ENCODE data around the gene GET3. TPM values are rescaled to one million over a fixed set of nuclear protein-coding genes. Genes with fewer than 3 reads are reported as not detected.
"Not testable (repeated sequence)": the region's sequence is repeated elsewhere in the genome, so short reads cannot be mapped to it uniquely, and the experiment has no call there.

GET3 gene
- total RNA-seq, 1 donor from 2014 or later: 96.8 TPM

GRCh38 chr19:12790628-12791344 lies 53.5 kb downstream of the GET3 start:
- DNase-seq (ENCODE audit: low read depth): no peak

- DNase-seq (ENCODE audit: low read depth): peak; percentile 98
These were observed 54.2 kb downstream of the GET3 start, which contains the start of gene JUNB for GRCh38 chr19:12791345-12792050. JUNB (plus strand) TSS chr19:12791486; CDS start chr19:12791772, 286 bp downstream.

- peak; percentile 76 for DNase-seq (ENCODE audit: low read depth)
These were observed 55.0 kb downstream of the GET3 start for GRCh38 chr19:12792051-12792852.

GRCh38 chr19:12792853-12793289 lies 55.6 kb downstream of the GET3 start:
- no peak for DNase-seq (ENCODE audit: low read depth)

- peak; percentile 95 for DNase-seq (ENCODE audit: low read depth)
These were observed 56.2 kb downstream of the GET3 start for GRCh38 chr19:12793290-12794195.

- peak; percentile 38 for DNase-seq (ENCODE audit: low read depth)
These were observed 57.1 kb downstream of the GET3 start for GRCh38 chr19:12794196-12794941.

- DNase-seq (ENCODE audit: low read depth): peak; percentile 9
These were observed 57.7 kb downstream of the GET3 start for GRCh38 chr19:12794971-12795381.

- peak; percentile 84 for DNase-seq (ENCODE audit: low read depth)
These were observed 59.1 kb downstream of the GET3 start for GRCh38 chr19:12796146-12797071.

- no peak for DNase-seq (ENCODE audit: low read depth)
These were observed 59.9 kb downstream of the GET3 start for GRCh38 chr19:12797141-12797587.

GRCh38 chr19:12797607-12798006 lies 60.3 kb downstream of the GET3 start:
- DNase-seq (ENCODE audit: low read depth): not testable (repeated sequence)

Small RNA genes lying within 50 kb of the gene (microRNA-seq; reads per million reads assigned to microRNA genes)
- not detected for gene MIR5684

Other genes with a start within 250 kb of the GET3 start
- gene ZNF564, start 186.0 kb upstream of the GET3 start, total RNA-seq: 5.8 and 6.0 TPM in 2 replicates
- gene ZNF490, start 126.7 kb upstream of the GET3 start, total RNA-seq: 5.8 and 8.6 TPM in 2 replicates
- 12.5 and 13.6 TPM in 2 replicates for gene ZNF791, start 126.6 kb upstream of the GET3 start, total RNA-seq
- 50.7 and 52.0 TPM in 2 replicates for gene MAN2B1, start 70.8 kb upstream of the GET3 start, total RNA-seq
- gene WDR83, start 70.7 kb upstream of the GET3 start, total RNA-seq: 10.2 and 10.5 TPM in 2 replicates
- gene DHPS, start 55.6 kb upstream of the GET3 start, total RNA-seq: 72.5 and 97.1 TPM in 2 replicates
- gene GNG14, start 49.5 kb upstream of the GET3 start, total RNA-seq: not detected in 2 replicates
- 11.9 and 12.2 TPM in 2 replicates for gene FBXW9, start 40.9 kb upstream of the GET3 start, total RNA-seq
- 45.6 and 51.3 TPM in 2 replicates for gene TNPO2, start 13.6 kb upstream of the GET3 start, total RNA-seq
- 200 and 262 TPM in 2 replicates for gene TRIR, start 2.8 kb upstream of the GET3 start, total RNA-seq
- 0.05 and 0.24 TPM in 2 replicates for gene BEST2, start 14.3 kb downstream of the GET3 start, total RNA-seq
- 39.6 and 49.9 TPM in 2 replicates for gene HOOK2, start 38.1 kb downstream of the GET3 start, total RNA-seq
- 84.4 and 96.5 TPM in 2 replicates for gene JUNB, start 54.0 kb downstream of the GET3 start, total RNA-seq
- gene PRDX2, start 64.3 kb downstream of the GET3 start, total RNA-seq: 109 and 130 TPM in 2 replicates
- gene THSD8, start 64.6 kb downstream of the GET3 start, total RNA-seq: not detected in 2 replicates
- 3.5 and 4.3 TPM in 2 replicates for gene RNASEH2A, start 69.1 kb downstream of the GET3 start, total RNA-seq
- not detected in 2 replicates for gene RTBDN, start 97.1 kb downstream of the GET3 start, total RNA-seq
- 0.42 TPM in 1 of 2 replicates, not detected in the other for gene MAST1, start 101.0 kb downstream of the GET3 start, total RNA-seq
- 21.3 and 22.3 TPM in 2 replicates for gene DNASE2, start 144.0 kb downstream of the GET3 start, total RNA-seq
- gene KLF1, start 149.7 kb downstream of the GET3 start, total RNA-seq: not detected in 2 replicates
- gene GCDH, start 153.7 kb downstream of the GET3 start, total RNA-seq: 32.8 and 42.3 TPM in 2 replicates
- 0.16 TPM in 1 of 2 replicates, not detected in the other for gene SYCE2, start 181.8 kb downstream of the GET3 start, total RNA-seq
- 47.8 and 55.7 TPM in 2 replicates for gene FARSA, start 196.2 kb downstream of the GET3 start, total RNA-seq
- gene CALR, start 201.1 kb downstream of the GET3 start, total RNA-seq: 890 and 1,463 TPM in 2 replicates
- gene RAD23A, start 208.4 kb downstream of the GET3 start, total RNA-seq: 199 and 236 TPM in 2 replicates
- 44.6 and 58.1 TPM in 2 replicates for gene GADD45GIP1, start 219.7 kb downstream of the GET3 start, total RNA-seq
- not detected in 2 replicates for gene DAND5, start 232.1 kb downstream of the GET3 start, total RNA-seq